Esophagus muscularis mucosa (tissue), 4 donors: ENCODE data around the gene SEMA7A. TPM values are rescaled to one million over a fixed set of nuclear protein-coding genes. Genes with fewer than 3 reads are reported as not detected.

Experiments
- DNase-seq: peaks from one replicate; pipeline ENCODE4 v3.0.0-alpha.2; 2017; ENCODE audit errors: extremely low spot score
- H3K27ac ChIP-seq, 4 donors: fragments of 200-600 bp; sonication (generic); replicated peaks in 1 of 4; 1 replicate in 3 of 4; 2 replicates in 1 of 4; pipeline ENCODE4 v1.5.1; 2016 to 2019; ENCODE audit warnings: mild to moderate bottlenecking in 1 of 4
- H3K27me3 ChIP-seq, 4 donors: fragments of 200-600 bp; sonication (generic); one replicate each; pipeline versions ENCODE4 v1.5.1 to v1.6.0; 2016 to 2019
- H3K36me3 ChIP-seq, 4 donors: fragments of 200-600 bp; sonication (generic); one replicate each; pipeline ENCODE4 v1.5.1; 2016 to 2019
- H3K4me1 ChIP-seq, 4 donors: fragments of 200-600 bp; sonication (generic); one replicate each; pipeline ENCODE4 v1.5.1; 2016 to 2019
- H3K4me3 ChIP-seq, 4 donors: fragments of 200-600 bp; sonication (generic); 1 replicate in 2 of 4; 2 replicates in 2 of 4; pipeline ENCODE4 v1.5.1; 2016 to 2019; ENCODE audit warnings: mild to moderate bottlenecking in 4 of 4, moderate library complexity in 1 of 4
- H3K9me3 ChIP-seq, 4 donors: fragments of 200-600 bp; sonication (generic); 1 replicate in 3 of 4; 2 replicates in 1 of 4; pipeline ENCODE4 v1.5.1; 2016 to 2019
- CTCF ChIP-seq, 3 experiments: fragments of 200-600 bp in 2 of 3; fragments of 450-650 bp in 1 of 3; sonication (generic) in 2 of 3; IDR thresholded peaks; one replicate each; pipeline ENCODE4 v1.5.1; 2017 to 2019; ENCODE audit warnings: antibody characterized with exemption in 3 of 3, mild to moderate bottlenecking in 2 of 3, moderate library complexity in 1 of 3
- EP300 ChIP-seq: sonication (generic); formaldehyde crosslinking; IDR thresholded peaks from one replicate; pipeline ENCODE4 v1.6.1; 2017; ENCODE audit warnings: antibody characterized with exemption
- POLR2A ChIP-seq: fragments of 450-650 bp; IDR thresholded peaks from one replicate; pipeline ENCODE4 v1.6.1; 2017; ENCODE audit warnings: antibody characterized with exemption, moderate library complexity, mild to moderate bottlenecking, low read depth
- POLR2AphosphoS5 ChIP-seq, 2 donors: sonication (generic); formaldehyde crosslinking; IDR thresholded peaks; one replicate each; pipeline ENCODE4 v1.6.1; 2017; ENCODE audit warnings: antibody characterized with exemption in 2 of 2
- WGBS: methylation state at CpG from one replicate; pipeline ENCODE4 v1.1.5; 2018; 5-methylcytosine and 5-hydroxymethylcytosine counted together
- intact Hi-C: fragments of 100-400 bp; cut with DNase I; formaldehyde crosslinking; loops from one replicate; pipeline ENCODE4 v1.15.1; 2023
- total RNA-seq, 4 donors: library from RNA; depleted of rRNA; stranded (reverse); fragments of >200 nt; gene quantifications; one replicate each; pipeline versions ENCODE4 v1.1.0 to v1.2.1, GENCODE V29; 2016

SEMA7A gene
- total RNA-seq, 4 donors from 2014 or later, result 1.2 to 4.1 (median 2.7) TPM

- 36% methylated on average over 16 of the region's 16 CpGs for WGBS
- DNase-seq, result no peak
Observed at GRCh38 chr15:74403991-74404563, 29.7 kb downstream of the SEMA7A start.

GRCh38 chr15:74403588-74403919 lies 30.2 kb downstream of the SEMA7A start:
- Histone ChIP-seq H3K4me3 (no peak overlapping the region), H3K4me1 (peaks cover 0 to 16% (median 2%) of the 10 kb centered on the region in 4 donors)
- no peak for TF ChIP-seq CTCF (IDR thresholded peaks at IDR 0.05)

More at GRCh38 chr15:74403991-74404563, 29.7 kb downstream of the SEMA7A start:
- H3K4me1 ChIP-seq, result peaks cover 0 to 16% (median 2%) of the 10 kb centered on the region in 4 donors
- H3K27me3 ChIP-seq, result peaks cover 0 to 52% (median 0%) of the 10 kb centered on the region in 4 donors
- H3K9me3 ChIP-seq, result no peaks in the 10 kb centered on the region
- no peaks in the 10 kb centered on the region for H3K36me3 ChIP-seq
- TF ChIP-seq POLR2AphosphoS5 (IDR thresholded peaks at IDR 0.05), result no peak
- no peak for TF ChIP-seq CTCF (IDR thresholded peaks at IDR 0.05)
- no peak for TF ChIP-seq POLR2A
- TF ChIP-seq EP300, result no peak
- intact Hi-C loops, result no loop called here
- no peak overlapping the region for H3K27ac ChIP-seq
- H3K4me3 ChIP-seq, result no peak overlapping the region

GRCh38 chr15:74402873-74403587 lies 30.7 kb downstream of the SEMA7A start:
- no peak for DNase-seq
- H3K4me3 ChIP-seq, result no peak overlapping the region
- no peak overlapping the region for H3K27ac ChIP-seq
- peaks cover 0 to 45% (median 0%) of the 10 kb centered on the region in 4 donors for H3K27me3 ChIP-seq
- no peaks in the 10 kb centered on the region for H3K9me3 ChIP-seq
- no peaks in the 10 kb centered on the region for H3K36me3 ChIP-seq
- peaks cover 0 to 16% (median 2%) of the 10 kb centered on the region in 4 donors for H3K4me1 ChIP-seq
- TF ChIP-seq POLR2AphosphoS5 (IDR thresholded peaks at IDR 0.05) (no peak), EP300 (no peak), POLR2A (no peak), CTCF (IDR thresholded peaks at IDR 0.05) (no peak)
- 68% methylated on average over 11 of the region's 13 CpGs for WGBS
- intact Hi-C loops, result no loop called here

More at GRCh38 chr15:74403588-74403919, 30.2 kb downstream of the SEMA7A start:
- Histone ChIP-seq H3K27ac (no peak overlapping the region), H3K9me3 (no peaks in the 10 kb centered on the region), H3K36me3 (no peaks in the 10 kb centered on the region), H3K27me3 (peaks cover 0 to 48% (median 0%) of the 10 kb centered on the region in 4 donors)
- no peak for DNase-seq
- 72% methylated on average over 10 of the region's 10 CpGs for whole genome bisulfite sequencing
- intact Hi-C loops, result no loop called here

- WGBS, result 90% methylated on average over 2 of the region's 5 CpGs
- no peaks in the 10 kb centered on the region for H3K9me3 ChIP-seq
- peaks cover 0 to 16% (median 2%) of the 10 kb centered on the region in 4 donors for H3K4me1 ChIP-seq
- peaks cover 0 to 43% (median 0%) of the 10 kb centered on the region in 4 donors for H3K27me3 ChIP-seq
- TF ChIP-seq POLR2AphosphoS5 (IDR thresholded peaks at IDR 0.05), result no peak
- TF ChIP-seq EP300, result no peak
- no peak for TF ChIP-seq POLR2A
- TF ChIP-seq CTCF (IDR thresholded peaks at IDR 0.05), result no peak
- no peaks in the 10 kb centered on the region for H3K36me3 ChIP-seq
- intact Hi-C loops, result no loop called here
- H3K27ac ChIP-seq, result no peak overlapping the region
- H3K4me3 ChIP-seq, result no peak overlapping the region
- no peak for DNase-seq
Observed at GRCh38 chr15:74402337-74402841, 31.4 kb downstream of the SEMA7A start.
